ENCODE results near the gene CDKAL1.
"Not testable (repeated sequence)": the region's sequence is repeated elsewhere in the genome, so short reads cannot be mapped to it uniquely, and the experiment has no call there.

Gene CDKAL1

DNA sequence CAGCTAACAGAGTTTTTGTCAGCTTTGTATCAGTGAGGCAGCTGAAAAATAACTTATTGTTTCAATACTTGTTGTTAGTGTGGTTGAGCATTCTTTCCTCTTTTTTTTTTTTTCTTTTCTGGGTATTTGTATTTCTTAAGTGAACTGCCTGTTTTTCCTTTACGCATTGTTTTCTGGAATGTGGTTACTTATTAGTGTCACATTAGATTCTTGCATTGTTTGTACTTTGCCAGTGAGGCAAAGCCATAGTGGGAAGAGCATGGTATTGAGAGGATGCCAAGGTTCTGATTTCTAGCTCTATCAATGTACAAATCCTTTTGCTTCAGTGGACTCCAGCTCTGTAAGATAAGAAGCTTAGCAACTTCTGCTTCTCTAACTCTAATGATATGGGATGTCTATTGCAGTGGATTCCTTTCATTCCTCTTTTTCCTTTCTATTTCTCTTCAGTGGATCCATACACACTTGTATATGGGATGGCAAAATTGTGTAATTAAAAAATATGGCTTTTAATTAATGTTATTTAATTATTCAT, 3.9 kb downstream of the CDKAL1 start:
- H3K4me3 ChIP-seq (replicated peaks; ENCODE audit: low read depth, low read length): no peak overlapping the region
- no peak for DNase-seq (ENCODE audit: low read depth)
- TF ChIP-seq, protein P1, sequence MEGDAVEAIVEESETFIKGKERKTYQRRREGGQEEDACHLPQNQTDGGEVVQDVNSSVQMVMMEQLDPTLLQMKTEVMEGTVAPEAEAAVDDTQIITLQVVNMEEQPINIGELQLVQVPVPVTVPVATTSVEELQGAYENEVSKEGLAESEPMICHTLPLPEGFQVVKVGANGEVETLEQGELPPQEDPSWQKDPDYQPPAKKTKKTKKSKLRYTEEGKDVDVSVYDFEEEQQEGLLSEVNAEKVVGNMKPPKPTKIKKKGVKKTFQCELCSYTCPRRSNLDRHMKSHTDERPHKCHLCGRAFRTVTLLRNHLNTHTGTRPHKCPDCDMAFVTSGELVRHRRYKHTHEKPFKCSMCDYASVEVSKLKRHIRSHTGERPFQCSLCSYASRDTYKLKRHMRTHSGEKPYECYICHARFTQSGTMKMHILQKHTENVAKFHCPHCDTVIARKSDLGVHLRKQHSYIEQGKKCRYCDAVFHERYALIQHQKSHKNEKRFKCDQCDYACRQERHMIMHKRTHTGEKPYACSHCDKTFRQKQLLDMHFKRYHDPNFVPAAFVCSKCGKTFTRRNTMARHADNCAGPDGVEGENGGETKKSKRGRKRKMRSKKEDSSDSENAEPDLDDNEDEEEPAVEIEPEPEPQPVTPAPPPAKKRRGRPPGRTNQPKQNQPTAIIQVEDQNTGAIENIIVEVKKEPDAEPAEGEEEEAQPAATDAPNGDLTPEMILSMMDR (IDR thresholded peaks at IDR 0.05; ENCODE audit: low read length, missing control alignments): no peak

DNA sequence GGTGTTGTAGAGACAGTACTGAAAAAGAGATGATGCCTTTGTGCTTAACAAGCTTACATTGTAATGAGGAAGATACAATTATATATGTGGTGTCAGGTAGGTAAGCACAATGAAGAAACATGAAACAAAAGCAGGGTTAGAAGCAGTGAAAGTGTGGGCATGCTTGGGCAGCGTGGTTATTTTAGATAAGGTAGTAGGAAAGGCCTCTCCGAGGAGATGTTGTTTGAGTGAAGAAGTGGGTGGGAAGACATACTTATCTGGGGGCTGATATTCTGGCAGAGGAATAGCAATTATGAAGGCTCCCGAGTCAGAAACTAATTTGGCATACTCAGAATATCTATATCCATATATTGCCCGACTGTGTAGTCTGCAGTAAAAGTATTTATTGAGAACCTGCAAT, 4.7 kb downstream of the CDKAL1 start:
- DNase-seq (ENCODE audit: low read depth): no peak
- H3K4me3 ChIP-seq (replicated peaks; ENCODE audit: low read depth, low read length): no peak overlapping the region
- TF ChIP-seq, protein P1 (IDR thresholded peaks at IDR 0.05; ENCODE audit: low read length, missing control alignments): no peak

DNA sequence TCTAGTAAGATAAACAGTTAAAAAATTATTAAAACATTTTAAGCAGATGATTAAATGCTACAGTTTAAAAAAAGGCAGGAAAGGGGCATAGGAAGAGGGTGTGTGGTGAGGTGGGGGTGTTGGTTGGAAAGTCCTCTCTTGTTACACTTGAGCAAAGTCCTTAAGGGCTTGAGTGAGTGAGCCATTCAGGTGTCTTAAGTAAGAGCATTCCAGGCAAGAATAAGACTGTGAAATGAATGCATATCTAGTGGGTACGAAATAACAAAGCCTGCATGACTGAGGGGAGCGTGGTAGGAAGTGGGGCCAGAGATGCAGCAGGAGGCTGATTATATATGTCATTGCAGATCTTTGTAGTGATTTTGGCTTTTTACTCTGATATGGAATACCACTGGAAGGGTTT, 5.1 kb downstream of the CDKAL1 start:
- TF ChIP-seq, protein P1 (IDR thresholded peaks at IDR 0.05; ENCODE audit: low read length, missing control alignments): no peak

DNA sequence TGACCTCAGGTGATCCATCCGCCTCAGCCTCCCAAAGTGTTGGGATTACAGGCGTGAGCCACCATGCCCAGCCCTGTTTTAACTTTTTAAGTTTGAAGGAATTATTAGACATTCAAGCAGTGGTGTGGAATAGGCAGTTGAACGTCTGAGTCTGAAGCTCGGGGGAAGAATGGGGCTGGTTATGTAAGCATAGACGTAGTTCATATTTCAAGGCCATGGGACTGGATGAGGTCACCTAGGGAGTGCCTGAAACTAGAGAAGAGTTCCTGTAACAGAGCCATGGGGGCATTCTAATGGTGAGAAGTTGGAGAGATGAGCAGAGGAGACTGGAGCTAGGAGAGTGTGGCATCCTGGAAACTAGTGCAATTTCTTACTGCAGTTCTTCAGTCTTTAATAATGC, 6.4 kb downstream of the CDKAL1 start:
- DNase-seq (ENCODE audit: low read depth): no peak
- TF ChIP-seq, protein P1 (IDR thresholded peaks at IDR 0.05; ENCODE audit: low read length, missing control alignments): no peak
- no peak overlapping the region for H3K4me3 ChIP-seq (replicated peaks; ENCODE audit: low read depth, low read length)

More for the DNA sequence above, 5.1 kb downstream of the CDKAL1 start:
- no peak overlapping the region for H3K4me3 ChIP-seq (replicated peaks; ENCODE audit: low read depth, low read length)
- DNase-seq (ENCODE audit: low read depth): no peak

DNA sequence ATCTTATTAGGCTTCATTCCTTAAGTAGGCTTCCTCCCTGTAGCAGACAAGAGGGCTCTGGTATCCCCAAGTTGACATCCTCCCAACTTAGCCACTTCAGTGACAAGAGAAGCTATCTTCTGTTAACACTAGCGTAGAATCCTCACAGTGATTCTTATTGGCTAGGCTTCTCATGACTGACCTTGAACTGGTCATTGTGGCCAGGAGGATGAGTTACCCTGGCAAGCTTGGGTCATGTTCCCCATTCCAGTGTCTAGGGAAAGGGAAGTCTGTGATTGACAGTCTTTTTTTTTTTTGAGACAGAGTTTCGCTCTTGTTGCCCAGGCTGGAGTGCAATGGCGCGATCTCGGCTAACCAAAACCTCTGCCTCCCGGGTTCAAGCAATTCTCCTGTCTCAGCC, 7.1 kb downstream of the CDKAL1 start:
- no peak overlapping the region for H3K4me3 ChIP-seq (replicated peaks; ENCODE audit: low read depth, low read length)
- TF ChIP-seq, protein P1 (IDR thresholded peaks at IDR 0.05; ENCODE audit: low read length, missing control alignments): no peak
- DNase-seq (ENCODE audit: low read depth): no peak

DNA sequence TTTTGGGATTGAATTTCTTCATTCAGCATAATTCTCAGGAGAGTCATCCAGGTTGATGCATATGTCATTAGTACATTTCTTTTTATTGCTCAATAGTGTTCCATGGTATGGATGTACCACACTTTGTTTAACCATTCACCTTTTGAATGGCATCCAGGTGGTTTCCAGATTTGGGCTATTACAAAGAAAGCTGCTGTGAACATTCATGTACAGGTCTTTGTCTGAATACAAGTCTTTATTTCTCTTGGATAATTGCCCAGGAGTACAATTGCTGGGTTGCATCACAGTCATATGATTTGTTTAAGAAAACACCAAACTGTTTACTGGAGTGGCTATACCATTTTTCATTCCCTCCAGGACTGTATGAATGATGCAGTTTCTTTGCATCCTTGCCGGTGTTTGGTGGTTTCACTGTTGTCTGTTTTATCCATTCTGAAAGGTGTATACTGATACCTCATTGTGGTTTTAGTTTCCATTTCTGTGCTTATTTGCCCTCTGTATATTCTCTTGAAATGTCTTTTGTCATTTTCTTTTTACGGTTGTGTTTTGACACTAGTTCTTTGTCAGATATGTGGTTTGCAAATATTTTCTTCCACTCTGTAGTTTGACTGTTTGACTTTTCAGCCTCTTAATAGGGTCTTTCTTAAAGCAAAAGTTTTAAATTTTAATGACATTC, 8.8 kb downstream of the CDKAL1 start:
- DNase-seq (ENCODE audit: low read depth): peak; percentile 95
- peak overlapping the region; percentile 18 for H3K4me3 ChIP-seq (replicated peaks; ENCODE audit: low read depth, low read length)
- TF ChIP-seq, protein P1 (IDR thresholded peaks at IDR 0.05; ENCODE audit: low read length, missing control alignments): no peak

DNA sequence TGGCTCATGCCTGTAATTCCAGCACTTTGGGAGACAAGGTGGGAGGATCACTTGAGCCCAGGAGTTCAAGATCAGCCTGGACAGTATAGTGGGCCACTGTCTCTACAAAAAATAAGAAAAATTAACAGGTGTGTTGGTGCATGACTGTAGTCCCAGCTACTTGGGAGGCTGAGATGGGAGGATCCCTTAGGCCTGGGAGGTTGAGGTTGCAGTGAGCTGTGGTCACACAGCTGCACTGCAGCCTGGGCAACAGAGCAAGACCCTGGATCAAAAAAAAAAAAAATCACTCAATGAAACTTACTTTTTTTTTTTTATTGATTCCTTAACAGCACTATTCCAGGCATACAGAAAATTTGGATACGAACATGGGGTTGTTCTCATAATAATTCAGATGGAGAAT, 14.0 kb downstream of the CDKAL1 start:
- DNase-seq (ENCODE audit: low read depth): no peak
- TF ChIP-seq, protein P1 (IDR thresholded peaks at IDR 0.05; ENCODE audit: low read length, missing control alignments): no peak
- no peak overlapping the region for H3K4me3 ChIP-seq (replicated peaks; ENCODE audit: low read depth, low read length)

DNA sequence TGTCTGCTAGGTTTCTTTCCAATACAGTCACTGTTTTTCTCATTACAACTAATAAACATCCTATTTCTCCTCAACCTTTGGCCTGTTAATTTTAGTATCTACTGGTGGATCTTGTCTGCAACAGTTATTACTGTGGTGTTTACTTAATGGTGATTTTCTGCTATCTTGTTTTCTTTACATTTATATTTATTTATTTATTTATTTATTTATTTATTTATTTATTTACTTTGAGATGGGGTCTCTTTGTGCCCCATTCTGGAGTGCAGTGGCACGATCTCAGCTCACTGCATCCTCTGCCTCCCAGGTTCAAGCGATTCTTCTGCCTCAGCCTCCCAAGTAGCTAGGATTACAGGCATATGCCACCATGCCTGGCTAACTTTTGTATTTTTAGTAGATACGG, 15.1 kb downstream of the CDKAL1 start:
- not testable (repeated sequence) for H3K4me3 ChIP-seq (replicated peaks; ENCODE audit: low read depth, low read length); DNase-seq (ENCODE audit: low read depth)
